Parathyroid adenoma (tissue), 2 donors: Measurements from ENCODE around the gene SLC39A11.

Experiments
- H2AFZ ChIP-seq: fragments of 300-600 bp; sonication (generic); one replicate; pipeline ENCODE4 v1.7.0; 2017; ENCODE audit warnings: antibody characterized with exemption, mild to moderate bottlenecking
- H3K27ac ChIP-seq: fragments of 300-600 bp; sonication (generic); one replicate; pipeline ENCODE4 v1.7.0; 2017
- H3K27me3 ChIP-seq: fragments of 300-600 bp; sonication (generic); one replicate; pipeline ENCODE4 v1.7.0; 2017; ENCODE audit warnings: low read length; ENCODE audit not compliant: control insufficient read depth, insufficient read depth
- H3K36me3 ChIP-seq: fragments of 300-600 bp; sonication (generic); one replicate; pipeline ENCODE4 v1.7.0; 2017; ENCODE audit warnings: low read length; ENCODE audit not compliant: control insufficient read depth, insufficient read depth
- H3K4me1 ChIP-seq: fragments of 300-600 bp; sonication (generic); one replicate; pipeline ENCODE4 v1.7.0; 2017; ENCODE audit warnings: control low read depth
- H3K4me2 ChIP-seq: fragments of 300-600 bp; sonication (generic); one replicate; pipeline ENCODE4 v1.7.0; 2017; ENCODE audit warnings: low read length
- H3K4me3 ChIP-seq: fragments of 300-600 bp; sonication (generic); one replicate; pipeline ENCODE4 v1.7.0; 2017; ENCODE audit warnings: low read depth, low read length
- H3K79me2 ChIP-seq: fragments of 300-600 bp; sonication (generic); one replicate; pipeline ENCODE4 v1.7.0; 2017; ENCODE audit warnings: control low read depth
- H3K9ac ChIP-seq: fragments of 300-600 bp; sonication (generic); one replicate; pipeline ENCODE4 v1.7.0; 2017; ENCODE audit warnings: mild to moderate bottlenecking
- H3K9me3 ChIP-seq: fragments of 300-600 bp; sonication (generic); one replicate; pipeline ENCODE4 v1.7.0; 2017; ENCODE audit warnings: low read length; ENCODE audit not compliant: control insufficient read depth
- CTCF ChIP-seq: fragments of 300-600 bp; sonication (generic); IDR thresholded peaks from one replicate; pipeline ENCODE4 v1.7.0; 2017; ENCODE audit warnings: antibody characterized with exemption, mild to moderate bottlenecking
- donor health status: primary hyperparathyroidism.

SLC39A11 gene

GRCh38 chr17:72717676-72718075 lies 374.8 kb downstream of the SLC39A11 start:
- H3K79me2 ChIP-seq = no peaks in the 10 kb centered on the region
- no peak for TF ChIP-seq CTCF
- H3K27me3 ChIP-seq = no peaks in the 10 kb centered on the region
- H3K36me3 ChIP-seq = no peaks in the 10 kb centered on the region
- no peak overlapping the region for H2AFZ ChIP-seq
- H3K27ac ChIP-seq = no peak overlapping the region
- H3K4me2 ChIP-seq = no peak overlapping the region
- no peak overlapping the region for H3K9ac ChIP-seq
- H3K4me3 ChIP-seq = no peak overlapping the region
- no peaks in the 10 kb centered on the region for H3K9me3 ChIP-seq
- no peaks in the 10 kb centered on the region for H3K4me1 ChIP-seq

- H3K4me2 ChIP-seq = no peak overlapping the region
- H3K79me2 ChIP-seq = no peaks in the 10 kb centered on the region
- H3K27me3 ChIP-seq = no peaks in the 10 kb centered on the region
- no peak overlapping the region for H3K27ac ChIP-seq
- H3K36me3 ChIP-seq = no peaks in the 10 kb centered on the region
- TF ChIP-seq CTCF = no peak
- H3K4me3 ChIP-seq = no peak overlapping the region
- H3K4me1 ChIP-seq = no peaks in the 10 kb centered on the region
- H3K9me3 ChIP-seq = no peaks in the 10 kb centered on the region
- H2AFZ ChIP-seq = no peak overlapping the region
- H3K9ac ChIP-seq = no peak overlapping the region
These were observed 375.2 kb downstream of the SLC39A11 start for GRCh38 chr17:72717276-72717675.

GRCh38 chr17:72715906-72716572 lies 376.4 kb downstream of the SLC39A11 start:
- TF ChIP-seq CTCF = no peak
- Histone ChIP-seq H3K4me2 (no peak overlapping the region), H2AFZ (no peak overlapping the region), H3K4me1 (no peaks in the 10 kb centered on the region), H3K4me3 (no peak overlapping the region), H3K9ac (no peak overlapping the region), H3K79me2 (no peaks in the 10 kb centered on the region), H3K9me3 (no peaks in the 10 kb centered on the region), H3K27ac (no peak overlapping the region), H3K27me3 (no peaks in the 10 kb centered on the region), H3K36me3 (no peaks in the 10 kb centered on the region)

- Histone ChIP-seq H3K9me3 (no peaks in the 10 kb centered on the region), H3K4me3 (no peak overlapping the region), H3K4me2 (no peak overlapping the region), H2AFZ (no peak overlapping the region), H3K9ac (no peak overlapping the region), H3K27me3 (no peaks in the 10 kb centered on the region), H3K79me2 (no peaks in the 10 kb centered on the region), H3K4me1 (no peaks in the 10 kb centered on the region), H3K36me3 (no peaks in the 10 kb centered on the region), H3K27ac (no peak overlapping the region)
- no peak for TF ChIP-seq CTCF
These were observed 378.0 kb downstream of the SLC39A11 start for GRCh38 chr17:72714357-72714966.

GRCh38 chr17:72713701-72714100 lies 378.8 kb downstream of the SLC39A11 start:
- Histone ChIP-seq H3K4me1 (no peaks in the 10 kb centered on the region), H3K9ac (no peak overlapping the region), H3K27me3 (no peaks in the 10 kb centered on the region), H3K27ac (no peak overlapping the region), H3K36me3 (no peaks in the 10 kb centered on the region), H3K79me2 (no peaks in the 10 kb centered on the region), H3K4me2 (no peak overlapping the region), H3K9me3 (no peaks in the 10 kb centered on the region), H2AFZ (no peak overlapping the region), H3K4me3 (no peak overlapping the region)
- TF ChIP-seq CTCF = no peak
